Peyer's patch (tissue), 4 donors: ENCODE data around the gene BICD2.

ENCODE experiments used
- CTCF ChIP-seq, 6 experiments: fragments of 450-650 bp in 4 of 6; fragments of 200-600 bp in 2 of 6; sonication (generic) in 1 of 6; IDR thresholded peaks; one replicate each; pipeline ENCODE4 v1.5.1; 2017 to 2019; ENCODE audit warnings: antibody characterized with exemption in 6 of 6, mild to moderate bottlenecking in 3 of 6, moderate library complexity in 1 of 6
- POLR2A ChIP-seq, 2 donors: fragments of 450-650 bp; IDR thresholded peaks; one replicate each; pipeline ENCODE4 v1.5.1; 2017; ENCODE audit warnings: antibody characterized with exemption in 2 of 2, mild to moderate bottlenecking in 2 of 2, moderate library complexity in 2 of 2

- TF ChIP-seq CTCF (IDR thresholded peaks at IDR 0.05) = no peak
- no peak for TF ChIP-seq POLR2A (IDR thresholded peaks at IDR 0.05)
Observed at GRCh38 chr9:92679413-92680165, 85.0 kb downstream of the BICD2 start.
